Astrocyte (in vitro differentiated cells and primary cell): ENCODE data around the gene ZNF700. TPM values are rescaled to one million over a fixed set of nuclear protein-coding genes. Genes with fewer than 3 reads are reported as not detected.

ENCODE experiments used
- DNase-seq: peaks from one replicate; pipeline ENCODE4 v3.0.0-alpha.2; 2010; ENCODE audit warnings: low read depth
- FAIRE-seq: peaks from 2 replicates; lab custom pipeline; 2011; peaks lifted over from hg19 to GRCh38; lab: Jason Lieb, UNC
- H2AFZ ChIP-seq: 2 replicates; pipeline ENCODE4 v1.6.0; 2012; ENCODE audit warnings: low read depth, low read length, inconsistent platforms
- H3K27ac ChIP-seq: 2 replicates; pipeline ENCODE4 v1.5.1; 2011; ENCODE audit warnings: low read depth, low read length, inconsistent platforms
- H3K27me3 ChIP-seq: 2 replicates; pipeline ENCODE4 v1.6.0; 2011; ENCODE audit warnings: low read length, inconsistent platforms; ENCODE audit not compliant: insufficient read depth
- H3K36me3 ChIP-seq: 2 replicates; pipeline ENCODE4 v1.5.1; 2011; ENCODE audit warnings: low read length, inconsistent platforms; ENCODE audit not compliant: insufficient read depth
- H3K4me1 ChIP-seq: 2 replicates; pipeline ENCODE4 v1.5.1; 2011; ENCODE audit warnings: low read length, inconsistent platforms; ENCODE audit not compliant: insufficient read depth
- H3K4me2 ChIP-seq: 2 replicates; pipeline ENCODE4 v1.6.0; 2012; ENCODE audit warnings: low read length, inconsistent platforms
- H3K4me3 ChIP-seq: 2 replicates; pipeline ENCODE4 v1.5.1; 2011; ENCODE audit warnings: low read depth, mild to moderate bottlenecking, low read length, inconsistent platforms; ENCODE audit not compliant: insufficient read depth
- H3K79me2 ChIP-seq: 2 replicates; pipeline ENCODE4 v1.6.0; 2012; ENCODE audit warnings: mild to moderate bottlenecking, low read length, inconsistent platforms; ENCODE audit not compliant: insufficient read depth
- H3K9ac ChIP-seq: 2 replicates; pipeline ENCODE4 v1.6.0; 2012; ENCODE audit warnings: mild to moderate bottlenecking, low read length, inconsistent platforms
- H3K9me3 ChIP-seq: 2 replicates; pipeline ENCODE4 v1.5.1; 2012; ENCODE audit warnings: low read depth, mild to moderate bottlenecking, low read length, inconsistent platforms; ENCODE audit not compliant: insufficient read depth
- H4K20me1 ChIP-seq: 2 replicates; pipeline ENCODE4 v1.6.0; 2012; ENCODE audit warnings: low read length, inconsistent platforms; ENCODE audit not compliant: insufficient read depth
- H3K27ac Mint-ChIP-seq: one replicate; pipeline ENCODE4 v1.8.0; 2021; ENCODE audit warnings: mild to moderate bottlenecking, mixed read lengths; ENCODE audit not compliant: unreplicated experiment
- H3K27me3 Mint-ChIP-seq: one replicate; pipeline ENCODE4 v1.8.0; 2021; ENCODE audit warnings: low read depth, mixed read lengths; ENCODE audit not compliant: unreplicated experiment
- H3K36me3 Mint-ChIP-seq: one replicate; pipeline ENCODE4 v1.8.0; 2021; ENCODE audit warnings: low read depth, mixed read lengths; ENCODE audit not compliant: unreplicated experiment
- H3K4me1 Mint-ChIP-seq: one replicate; pipeline ENCODE4 v1.8.0; 2021; ENCODE audit warnings: low read depth, mixed read lengths; ENCODE audit not compliant: unreplicated experiment
- H3K4me3 Mint-ChIP-seq: one replicate; pipeline ENCODE4 v1.8.0; 2021; ENCODE audit warnings: mild to moderate bottlenecking, moderate library complexity, mixed read lengths; ENCODE audit not compliant: unreplicated experiment
- H3K9me3 Mint-ChIP-seq: one replicate; pipeline ENCODE4 v1.8.0; 2021; ENCODE audit warnings: mild to moderate bottlenecking, mixed read lengths; ENCODE audit not compliant: unreplicated experiment
- EZH2 ChIP-seq: IDR thresholded peaks from 2 replicates; pipeline ENCODE4 v1.6.1; 2012; ENCODE audit warnings: mild to moderate bottlenecking, low read length, inconsistent platforms; ENCODE audit not compliant: insufficient read depth
- total RNA-seq: library from RNA; stranded (reverse); gene quantifications from 2 replicates; pipeline ENCODE4 v1.2.1, GENCODE V29; 2021
- TF ChIP-seq, protein P1 (sequence below): IDR thresholded peaks from 2 replicates; pipeline ENCODE4 v1.5.1; 2011; ENCODE audit warnings: low read depth, mild to moderate bottlenecking, inconsistent platforms, low read length, moderate library complexity; ENCODE audit not compliant: insufficient read depth

ZNF700 gene
- total RNA-seq, 1 donor from 2014 or later, result not detected

DNA sequence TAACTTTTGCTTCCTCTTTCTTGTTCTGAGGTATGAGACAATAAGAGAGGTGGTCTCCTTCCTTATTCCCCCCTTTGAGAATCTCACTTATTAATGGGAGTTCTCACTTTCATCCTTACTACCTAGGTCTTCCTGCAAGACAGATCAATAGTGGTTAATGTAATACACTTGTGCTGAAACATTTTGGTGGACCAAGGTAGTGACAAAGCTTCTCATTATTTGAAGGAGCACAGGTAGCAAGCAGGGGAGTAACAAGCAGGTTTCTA lies 17.9 kb downstream of the ZNF700 start:
- no peaks in the 10 kb centered on the region for H3K36me3 Mint-ChIP-seq
- H3K4me1 Mint-ChIP-seq, result no peaks in the 10 kb centered on the region
- no peak overlapping the region for H3K4me3 ChIP-seq
- no peak overlapping the region for H3K4me3 Mint-ChIP-seq
- peaks cover 42% of the 10 kb centered on the region for H3K9me3 ChIP-seq
- H3K9me3 Mint-ChIP-seq, result peaks cover 29% of the 10 kb centered on the region
- H3K27ac Mint-ChIP-seq, result no peak overlapping the region
- H3K9ac ChIP-seq, result no peak overlapping the region
- no peak for DNase-seq
- H2AFZ ChIP-seq, result no peak overlapping the region
- H4K20me1 ChIP-seq, result no peaks in the 10 kb centered on the region
- peaks cover 49% of the 10 kb centered on the region for H3K79me2 ChIP-seq
- no peak for TF ChIP-seq EZH2
- TF ChIP-seq, protein P1, sequence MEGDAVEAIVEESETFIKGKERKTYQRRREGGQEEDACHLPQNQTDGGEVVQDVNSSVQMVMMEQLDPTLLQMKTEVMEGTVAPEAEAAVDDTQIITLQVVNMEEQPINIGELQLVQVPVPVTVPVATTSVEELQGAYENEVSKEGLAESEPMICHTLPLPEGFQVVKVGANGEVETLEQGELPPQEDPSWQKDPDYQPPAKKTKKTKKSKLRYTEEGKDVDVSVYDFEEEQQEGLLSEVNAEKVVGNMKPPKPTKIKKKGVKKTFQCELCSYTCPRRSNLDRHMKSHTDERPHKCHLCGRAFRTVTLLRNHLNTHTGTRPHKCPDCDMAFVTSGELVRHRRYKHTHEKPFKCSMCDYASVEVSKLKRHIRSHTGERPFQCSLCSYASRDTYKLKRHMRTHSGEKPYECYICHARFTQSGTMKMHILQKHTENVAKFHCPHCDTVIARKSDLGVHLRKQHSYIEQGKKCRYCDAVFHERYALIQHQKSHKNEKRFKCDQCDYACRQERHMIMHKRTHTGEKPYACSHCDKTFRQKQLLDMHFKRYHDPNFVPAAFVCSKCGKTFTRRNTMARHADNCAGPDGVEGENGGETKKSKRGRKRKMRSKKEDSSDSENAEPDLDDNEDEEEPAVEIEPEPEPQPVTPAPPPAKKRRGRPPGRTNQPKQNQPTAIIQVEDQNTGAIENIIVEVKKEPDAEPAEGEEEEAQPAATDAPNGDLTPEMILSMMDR, result no peak
- no peak overlapping the region for H3K4me2 ChIP-seq
- no peaks in the 10 kb centered on the region for H3K4me1 ChIP-seq
- no peak overlapping the region for H3K27ac ChIP-seq
- no peaks in the 10 kb centered on the region for H3K27me3 Mint-ChIP-seq
- FAIRE-seq, result no peak
- H3K36me3 ChIP-seq, result no peaks in the 10 kb centered on the region
- no peaks in the 10 kb centered on the region for H3K27me3 ChIP-seq

DNA sequence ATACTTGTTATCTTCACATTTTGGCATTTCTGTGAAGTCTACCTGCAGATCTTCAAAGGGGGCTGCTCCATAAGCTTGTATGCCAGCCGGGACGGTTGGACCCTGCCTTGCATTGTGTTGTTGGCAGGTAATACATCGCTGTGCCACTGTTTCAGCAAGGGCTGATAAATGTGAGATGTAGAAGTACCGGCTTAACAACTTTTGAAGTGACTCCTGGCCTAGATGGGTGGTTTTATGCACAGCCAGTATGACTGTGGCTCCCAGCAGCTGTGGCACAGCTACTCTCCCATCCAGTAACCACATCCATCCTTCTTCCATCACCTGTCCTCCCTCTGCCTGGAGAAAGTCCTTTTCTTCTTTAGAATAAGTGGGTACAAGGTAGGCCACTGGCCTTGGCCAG lies 19.7 kb downstream of the ZNF700 start:
- Histone ChIP-seq H4K20me1 (no peaks in the 10 kb centered on the region), H3K79me2 (peaks cover 40% of the 10 kb centered on the region), H3K4me2 (no peak overlapping the region), H3K9ac (no peak overlapping the region), H3K36me3 (peaks cover 15% of the 10 kb centered on the region), H3K4me1 (no peaks in the 10 kb centered on the region), H3K9me3 (peaks cover 57% of the 10 kb centered on the region), H3K27ac (no peak overlapping the region), H2AFZ (no peak overlapping the region), H3K27me3 (no peaks in the 10 kb centered on the region), H3K4me3 (no peak overlapping the region)
- FAIRE-seq, result no peak
- no peak overlapping the region for H3K4me3 Mint-ChIP-seq
- H3K4me1 Mint-ChIP-seq, result no peaks in the 10 kb centered on the region
- no peak for DNase-seq
- peaks cover 42% of the 10 kb centered on the region for H3K9me3 Mint-ChIP-seq
- H3K36me3 Mint-ChIP-seq, result no peaks in the 10 kb centered on the region
- no peaks in the 10 kb centered on the region for H3K27me3 Mint-ChIP-seq
- TF ChIP-seq, protein P1, result no peak
- TF ChIP-seq EZH2, result no peak
- no peak overlapping the region for H3K27ac Mint-ChIP-seq

DNA sequence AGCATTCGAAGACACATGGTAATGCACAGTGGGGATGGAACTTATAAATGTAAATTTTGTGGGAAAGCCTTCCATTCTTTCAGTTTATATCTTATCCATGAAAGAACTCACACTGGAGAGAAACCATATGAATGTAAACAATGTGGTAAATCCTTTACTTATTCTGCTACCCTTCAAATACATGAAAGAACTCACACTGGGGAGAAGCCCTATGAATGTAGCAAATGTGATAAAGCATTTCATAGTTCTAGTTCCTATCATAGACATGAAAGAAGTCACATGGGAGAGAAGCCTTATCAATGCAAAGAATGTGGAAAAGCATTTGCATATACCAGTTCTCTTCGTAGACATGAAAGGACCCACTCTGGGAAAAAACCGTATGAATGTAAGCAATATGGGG lies 23.7 kb downstream of the ZNF700 start:
- TF ChIP-seq, protein P1, result no peak
- no peak for TF ChIP-seq EZH2
- Histone ChIP-seq H3K4me2 (no peak overlapping the region), H3K79me2 (peaks cover 22% of the 10 kb centered on the region), H3K27ac (no peak overlapping the region), H2AFZ (no peak overlapping the region), H3K9me3 (peaks cover 76% of the 10 kb centered on the region), H3K9ac (no peak overlapping the region), H3K27me3 (no peaks in the 10 kb centered on the region), H4K20me1 (no peaks in the 10 kb centered on the region), H3K4me1 (no peaks in the 10 kb centered on the region), H3K36me3 (peaks cover 17% of the 10 kb centered on the region), H3K4me3 (no peak overlapping the region)
- no peak overlapping the region for H3K4me3 Mint-ChIP-seq
- H3K9me3 Mint-ChIP-seq, result peaks cover 43% of the 10 kb centered on the region
- FAIRE-seq (no peak), DNase-seq (no peak)
- no peaks in the 10 kb centered on the region for H3K4me1 Mint-ChIP-seq
- H3K27me3 Mint-ChIP-seq, result no peaks in the 10 kb centered on the region
- no peaks in the 10 kb centered on the region for H3K36me3 Mint-ChIP-seq
- H3K27ac Mint-ChIP-seq, result no peak overlapping the region
